ENCODE data around the gene OR10K2. TPM values are rescaled to one million over a fixed set of nuclear protein-coding genes. Genes with fewer than 3 reads are reported as not detected.
"Not testable (repeated sequence)": the region's sequence is repeated elsewhere in the genome, so short reads cannot be mapped to it uniquely, and the experiment has no call there.

OR10K2 gene
- polyA plus RNA-seq, 1 experiment = not detected

- Histone ChIP-seq H3K4me3 (ENCODE audit: low read depth, low read length) (no peak overlapping the region), H3K9me3 (ENCODE audit: control insufficient read depth, insufficient read depth, low read length) (no peaks in the 10 kb centered on the region), H3K27ac (ENCODE audit: low read depth, low read length) (no peak overlapping the region), H3K27me3 (ENCODE audit: control insufficient read depth, insufficient read depth, low read length) (no peaks in the 10 kb centered on the region)
- POLR2A ChIA-PET = no interaction called here
- CTCF ChIA-PET = no interaction called here
- no peak for TF ChIP-seq CTCF (IDR thresholded peaks at IDR 0.05; ENCODE audit: low read depth, low read length)
- DNase-seq (ENCODE audit: low read depth, low spot score) = no peak
Observed at GRCh38 chr1:158454537-158454936, 28.5 kb upstream of the OR10K2 start.

DNA sequence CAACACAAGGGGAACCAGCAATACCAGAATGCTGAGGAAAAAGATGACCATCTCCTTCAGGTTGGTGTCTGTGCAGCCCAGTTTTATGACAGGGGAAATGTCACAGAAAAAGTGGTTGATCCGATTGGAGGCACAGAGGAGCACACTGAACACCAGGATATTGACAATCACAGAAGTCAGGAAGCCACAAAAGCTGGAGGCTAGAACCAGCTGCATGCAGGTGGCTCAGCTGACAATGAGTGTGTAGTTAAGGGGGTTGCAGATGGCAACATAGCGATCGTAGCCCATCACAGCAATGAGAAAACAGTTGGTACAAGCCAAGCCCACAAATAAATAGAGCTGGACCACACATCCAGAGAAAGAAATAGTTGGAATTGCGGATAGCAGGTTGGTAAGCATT, 19.3 kb upstream of the OR10K2 start:
- Histone ChIP-seq H3K4me3 (ENCODE audit: low read depth, low read length) (no peak overlapping the region), H3K27me3 (ENCODE audit: control insufficient read depth, insufficient read depth, low read length) (no peaks in the 10 kb centered on the region), H3K27ac (ENCODE audit: low read depth, low read length) (no peak overlapping the region), H3K9me3 (ENCODE audit: control insufficient read depth, insufficient read depth, low read length) (no peaks in the 10 kb centered on the region)
- TF ChIP-seq CTCF (IDR thresholded peaks at IDR 0.05; ENCODE audit: low read depth, low read length) = no peak
- CTCF ChIA-PET = no interaction called here
- DNase-seq (ENCODE audit: low read depth, low spot score) = no peak
- POLR2A ChIA-PET = no interaction called here

GRCh38 chr1:158434741-158435140, 8.7 kb upstream of the OR10K2 start:
- TF ChIP-seq CTCF (IDR thresholded peaks at IDR 0.05; ENCODE audit: low read depth, low read length) = no peak
- Histone ChIP-seq H3K4me3 (ENCODE audit: low read depth, low read length) (no peak overlapping the region), H3K27ac (ENCODE audit: low read depth, low read length) (no peak overlapping the region), H3K9me3 (ENCODE audit: control insufficient read depth, insufficient read depth, low read length) (no peaks in the 10 kb centered on the region), H3K27me3 (ENCODE audit: control insufficient read depth, insufficient read depth, low read length) (no peaks in the 10 kb centered on the region)
- POLR2A ChIA-PET = no interaction called here
- CTCF ChIA-PET = no interaction called here
- DNase-seq (ENCODE audit: low read depth, low spot score) = no peak

- CTCF ChIA-PET; POLR2A ChIA-PET; H3K4me3 ChIP-seq (ENCODE audit: low read depth, low read length); H3K27ac ChIP-seq (ENCODE audit: low read depth, low read length); H3K27me3 ChIP-seq (ENCODE audit: control insufficient read depth, insufficient read depth, low read length); DNase-seq (ENCODE audit: low read depth, low spot score); H3K9me3 ChIP-seq (ENCODE audit: control insufficient read depth, insufficient read depth, low read length): not testable (repeated sequence)
Observed at GRCh38 chr1:158430163-158430562, 4.1 kb upstream of the OR10K2 start.

- DNase-seq (ENCODE audit: low read depth, low spot score) = no peak
- no peak for TF ChIP-seq CTCF (IDR thresholded peaks at IDR 0.05; ENCODE audit: low read depth, low read length)
- POLR2A ChIA-PET = no interaction called here
- H3K4me3 ChIP-seq (ENCODE audit: low read depth, low read length) = no peak overlapping the region
- H3K27ac ChIP-seq (ENCODE audit: low read depth, low read length) = no peak overlapping the region
- CTCF ChIA-PET = no interaction called here
- H3K9me3 ChIP-seq (ENCODE audit: control insufficient read depth, insufficient read depth, low read length) = no peaks in the 10 kb centered on the region
- H3K27me3 ChIP-seq (ENCODE audit: control insufficient read depth, insufficient read depth, low read length) = no peaks in the 10 kb centered on the region
Observed at GRCh38 chr1:158425027-158425426, 1.0 kb downstream of the OR10K2 start.

- Histone ChIP-seq H3K9me3 (ENCODE audit: control insufficient read depth, insufficient read depth, low read length) (no peaks in the 10 kb centered on the region), H3K27ac (ENCODE audit: low read depth, low read length) (no peak overlapping the region), H3K27me3 (ENCODE audit: control insufficient read depth, insufficient read depth, low read length) (no peaks in the 10 kb centered on the region), H3K4me3 (ENCODE audit: low read depth, low read length) (no peak overlapping the region)
- ChIA-PET CTCF (no interaction called here), POLR2A (no interaction called here)
- DNase-seq (ENCODE audit: low read depth, low spot score) = no peak
- TF ChIP-seq CTCF (IDR thresholded peaks at IDR 0.05; ENCODE audit: low read depth, low read length) = no peak
Observed at GRCh38 chr1:158422212-158422611, 3.8 kb downstream of the OR10K2 start.

Measured in AG04450 (cell line).